GM12878 (cell line): ENCODE measurements around the gene CLIP1. TPM values are rescaled to one million over a fixed set of nuclear protein-coding genes. Genes with fewer than 3 reads are reported as not detected.

Source experiments
- CBX5 ChIP-seq: sonication (generic); IDR thresholded peaks from 2 replicates; pipeline ENCODE4 v1.6.1; 2016; ENCODE audit warnings: low read depth, moderate library complexity, mild to moderate bottlenecking, inconsistent platforms
- CEBPB ChIP-seq, 2 experiments: fragments of 150-350 bp in 1 of 2; IDR thresholded peaks; 2 replicates each; pipeline ENCODE4 v1.6.1; 2012 to 2014; ENCODE audit warnings: low read depth in 2 of 2, low read length in 2 of 2, borderline replicate concordance in 1 of 2, inconsistent platforms in 1 of 2
- CHD4 ChIP-seq: fragments of 200-600 bp; sonication (generic); IDR thresholded peaks from 2 replicates; pipeline ENCODE4 v1.6.1; 2016; ENCODE audit warnings: mild to moderate bottlenecking
- CREB1 ChIP-seq: IDR thresholded peaks from 2 replicates; pipeline ENCODE4 v1.6.1; 2012; ENCODE audit warnings: low read depth, mild to moderate bottlenecking, inconsistent platforms
- EED ChIP-seq: sonication (generic); IDR thresholded peaks from 2 replicates; pipeline ENCODE4 v1.6.1; 2016; ENCODE audit warnings: antibody characterized with exemption, low read depth
- FOXK2 ChIP-seq: fragments of 450-650 bp; IDR thresholded peaks from 2 replicates; pipeline ENCODE4 v1.6.1; 2017; ENCODE audit warnings: mild to moderate bottlenecking, moderate library complexity
- GABPA ChIP-seq: IDR thresholded peaks from 2 replicates; pipeline ENCODE4 v1.6.1; 2014; ENCODE audit warnings: antibody characterized with exemption, low read depth, mild to moderate bottlenecking, inconsistent platforms
- JUNB ChIP-seq: IDR thresholded peaks from 2 replicates; pipeline ENCODE4 v1.6.1; 2016; ENCODE audit warnings: antibody characterized with exemption, mild to moderate bottlenecking
- MTA3 ChIP-seq: IDR thresholded peaks from 2 replicates; pipeline ENCODE4 v1.6.1; 2012; ENCODE audit warnings: low read length, inconsistent platforms, borderline replicate concordance
- NFIC ChIP-seq: IDR thresholded peaks from 2 replicates; pipeline ENCODE4 v1.6.1; 2012; ENCODE audit warnings: low read depth, mild to moderate bottlenecking, inconsistent platforms, low read length, moderate library complexity
- NFYB ChIP-seq: IDR thresholded peaks from 2 replicates; pipeline ENCODE4 v1.6.1; 2011; ENCODE audit warnings: low read depth, mild to moderate bottlenecking, low read length, improper control_type of control experiment, moderate library complexity; ENCODE audit not compliant: insufficient read depth
- NR2C2 ChIP-seq: IDR thresholded peaks from 2 replicates; pipeline ENCODE4 v1.6.1; 2011; ENCODE audit warnings: borderline replicate concordance, low read depth; ENCODE audit not compliant: control insufficient read depth, insufficient read length
- POU2F2 ChIP-seq: IDR thresholded peaks from 3 replicates; pipeline ENCODE4 v1.6.1; 2011; ENCODE audit warnings: low read depth, mild to moderate bottlenecking, low read length, borderline replicate concordance
- RB1 ChIP-seq: fragments of 450-650 bp; formaldehyde crosslinking; IDR thresholded peaks from 2 replicates; pipeline ENCODE4 v1.6.1; 2017; ENCODE audit warnings: mild to moderate bottlenecking, borderline replicate concordance
- SIX5 ChIP-seq: IDR thresholded peaks from 2 replicates; pipeline ENCODE4 v1.6.1; 2011; ENCODE audit warnings: mild to moderate bottlenecking, low read depth, low read length, moderate library complexity; ENCODE audit not compliant: severe bottlenecking
- SMC3 ChIP-seq: IDR thresholded peaks from 2 replicates; pipeline ENCODE4 v1.6.1; 2011; ENCODE audit warnings: low read length, improper control_type of control experiment, borderline replicate concordance
- SREBF1 ChIP-seq: IDR thresholded peaks from 2 replicates; pipeline ENCODE4 v1.6.1; 2012; ENCODE audit warnings: mild to moderate bottlenecking, low read length
- SREBF2 ChIP-seq: IDR thresholded peaks from 2 replicates; pipeline ENCODE4 v1.6.1; 2012; ENCODE audit warnings: mild to moderate bottlenecking, low read length
- STAT3 ChIP-seq: IDR thresholded peaks from 2 replicates; pipeline ENCODE4 v1.6.1; 2011; ENCODE audit warnings: low read depth, low read length, improper control_type of control experiment
- TCF3 ChIP-seq: IDR thresholded peaks from 2 replicates; pipeline ENCODE4 v1.6.1; 2012; ENCODE audit warnings: low read depth, mild to moderate bottlenecking, low read length, borderline replicate concordance; ENCODE audit not compliant: insufficient read depth
- WRNIP1 ChIP-seq: IDR thresholded peaks from 2 replicates; pipeline ENCODE4 v1.6.1; 2011; ENCODE audit warnings: low read depth, low read length, improper control_type of control experiment, borderline replicate concordance
- ZBED1 ChIP-seq: IDR thresholded peaks from 2 replicates; pipeline ENCODE4 v1.6.1; 2016; ENCODE audit warnings: borderline replicate concordance
- ZNF217 ChIP-seq: fragments of 450-650 bp; IDR thresholded peaks from 2 replicates; pipeline ENCODE4 v1.6.1; 2017; ENCODE audit warnings: antibody characterized with exemption, mild to moderate bottlenecking
- polyA plus RNA-seq, 11 experiments: library from polyadenylated mRNA; depleted of rRNA in 4 of 11; unstranded in 6 of 11; stranded (reverse) in 5 of 11; fragments of >200 nt; fragmentation: Nextera tagmentation in 4 of 11; fragmentation: Illumina TruSeq in 1 of 11; extraction: Ambion mirVana in 4 of 11; extraction: Trizol in 1 of 11; gene quantifications; 1 replicate in 1 of 11; 2 replicates in 10 of 11; pipeline versions ENCODE4 v1.2.1 to v1.2.3, GENCODE V29; 2011 to 2016; ENCODE audit warnings: inconsistent platforms in 2 of 11, missing spikeins in 2 of 11, low read depth in 1 of 11
- total RNA-seq, 4 experiments: library from RNA; depleted of rRNA in 3 of 4; stranded (reverse); fragments of >200 nt in 3 of 4; fragmentation: Illumina TruSeq in 1 of 4; extraction: Trizol in 1 of 4; gene quantifications; 2 replicates each; pipeline versions ENCODE4 v1.2.1 to v1.2.3, GENCODE V29; 2013 to 2021
- TF ChIP-seq, protein P1 (sequence below): fragments of 450-650 bp; conservative IDR thresholded peaks from 2 replicates; pipeline ENCODE4 v1.6.1; 2017; ENCODE audit warnings: mild to moderate bottlenecking, moderate library complexity
- TF ChIP-seq, protein P2 (sequence below): fragments of 450-650 bp; IDR thresholded peaks from 2 replicates; pipeline ENCODE4 v1.6.1; 2016; ENCODE audit warnings: mild to moderate bottlenecking
- TF ChIP-seq, protein P3 (sequence below), 3 experiments: IDR thresholded peaks in 2 of 3; conservative IDR thresholded peaks in 1 of 3; 2 replicates each; pipeline ENCODE4 v1.5.1; 2011; ENCODE audit warnings: low read depth in 3 of 3, low read length in 3 of 3, mild to moderate bottlenecking in 3 of 3, control low read depth in 2 of 3, moderate library complexity in 2 of 3, inconsistent platforms in 1 of 3, mixed read lengths in 1 of 3; ENCODE audit not compliant: control insufficient read depth in 2 of 3, insufficient read depth in 1 of 3; ENCODE audit errors: extremely low read depth in 1 of 3
- TF ChIP-seq, protein P4 (sequence below): fragments of 450-650 bp; IDR thresholded peaks from 2 replicates; pipeline ENCODE4 v1.6.1; 2017; ENCODE audit warnings: mild to moderate bottlenecking

Gene CLIP1
- total and polyA plus RNA-seq, 10 of the 15 experiments (the other 5 are each of a cell fraction or from before 2014, with no cell fraction given): 6.0 to 45.4 (median 25.2) TPM

DNA sequence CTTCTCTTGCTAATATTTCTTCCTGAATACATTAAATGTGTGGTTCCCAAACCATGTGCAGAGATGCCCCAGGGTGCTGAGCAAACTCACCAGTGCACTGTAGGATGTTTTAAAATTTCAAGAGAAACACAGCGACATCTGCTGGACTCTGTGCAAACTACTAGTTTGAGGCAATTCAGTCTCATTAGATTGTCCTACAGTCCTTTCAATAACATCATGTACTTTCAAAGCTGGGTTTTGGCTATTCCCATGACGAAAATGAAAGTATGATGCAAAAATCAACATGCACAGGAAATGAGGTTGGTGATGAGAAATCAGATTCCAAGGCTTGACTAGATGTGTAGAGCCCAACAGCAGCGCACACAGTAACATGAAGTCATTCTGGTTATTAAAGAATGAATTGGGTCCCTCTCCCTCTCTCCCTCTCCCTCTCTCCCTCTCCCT lies 66.3 kb downstream of the CLIP1 start (continued):
- TF ChIP-seq SREBF1: no peak
- no peak for TF ChIP-seq FOXK2
- TF ChIP-seq JUNB: no peak
- no peak for TF ChIP-seq NFIC
- TF ChIP-seq MTA3: no peak
- TF ChIP-seq, protein P1, sequence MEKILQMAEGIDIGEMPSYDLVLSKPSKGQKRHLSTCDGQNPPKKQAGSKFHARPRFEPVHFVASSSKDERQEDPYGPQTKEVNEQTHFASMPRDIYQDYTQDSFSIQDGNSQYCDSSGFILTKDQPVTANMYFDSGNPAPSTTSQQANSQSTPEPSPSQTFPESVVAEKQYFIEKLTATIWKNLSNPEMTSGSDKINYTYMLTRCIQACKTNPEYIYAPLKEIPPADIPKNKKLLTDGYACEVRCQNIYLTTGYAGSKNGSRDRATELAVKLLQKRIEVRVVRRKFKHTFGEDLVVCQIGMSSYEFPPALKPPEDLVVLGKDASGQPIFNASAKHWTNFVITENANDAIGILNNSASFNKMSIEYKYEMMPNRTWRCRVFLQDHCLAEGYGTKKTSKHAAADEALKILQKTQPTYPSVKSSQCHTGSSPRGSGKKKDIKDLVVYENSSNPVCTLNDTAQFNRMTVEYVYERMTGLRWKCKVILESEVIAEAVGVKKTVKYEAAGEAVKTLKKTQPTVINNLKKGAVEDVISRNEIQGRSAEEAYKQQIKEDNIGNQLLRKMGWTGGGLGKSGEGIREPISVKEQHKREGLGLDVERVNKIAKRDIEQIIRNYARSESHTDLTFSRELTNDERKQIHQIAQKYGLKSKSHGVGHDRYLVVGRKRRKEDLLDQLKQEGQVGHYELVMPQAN: no peak
- TF ChIP-seq NR2C2: no peak
- no peak for TF ChIP-seq SIX5
- no peak for TF ChIP-seq TCF3
- TF ChIP-seq EED: no peak
- no peak for TF ChIP-seq CHD4
- peak; percentile 54; the same call in 1 of the 2 replicates for TF ChIP-seq SMC3
- no peak for TF ChIP-seq POU2F2
- no peak for TF ChIP-seq STAT3
- peak; percentile 38; the same call in 1 of the 2 replicates for TF ChIP-seq CREB1
- TF ChIP-seq, protein P2, sequence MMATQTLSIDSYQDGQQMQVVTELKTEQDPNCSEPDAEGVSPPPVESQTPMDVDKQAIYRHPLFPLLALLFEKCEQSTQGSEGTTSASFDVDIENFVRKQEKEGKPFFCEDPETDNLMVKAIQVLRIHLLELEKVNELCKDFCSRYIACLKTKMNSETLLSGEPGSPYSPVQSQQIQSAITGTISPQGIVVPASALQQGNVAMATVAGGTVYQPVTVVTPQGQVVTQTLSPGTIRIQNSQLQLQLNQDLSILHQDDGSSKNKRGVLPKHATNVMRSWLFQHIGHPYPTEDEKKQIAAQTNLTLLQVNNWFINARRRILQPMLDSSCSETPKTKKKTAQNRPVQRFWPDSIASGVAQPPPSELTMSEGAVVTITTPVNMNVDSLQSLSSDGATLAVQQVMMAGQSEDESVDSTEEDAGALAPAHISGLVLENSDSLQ: no peak
- no peak for TF ChIP-seq ZNF217
- no peak for TF ChIP-seq WRNIP1
- TF ChIP-seq, protein P3, sequence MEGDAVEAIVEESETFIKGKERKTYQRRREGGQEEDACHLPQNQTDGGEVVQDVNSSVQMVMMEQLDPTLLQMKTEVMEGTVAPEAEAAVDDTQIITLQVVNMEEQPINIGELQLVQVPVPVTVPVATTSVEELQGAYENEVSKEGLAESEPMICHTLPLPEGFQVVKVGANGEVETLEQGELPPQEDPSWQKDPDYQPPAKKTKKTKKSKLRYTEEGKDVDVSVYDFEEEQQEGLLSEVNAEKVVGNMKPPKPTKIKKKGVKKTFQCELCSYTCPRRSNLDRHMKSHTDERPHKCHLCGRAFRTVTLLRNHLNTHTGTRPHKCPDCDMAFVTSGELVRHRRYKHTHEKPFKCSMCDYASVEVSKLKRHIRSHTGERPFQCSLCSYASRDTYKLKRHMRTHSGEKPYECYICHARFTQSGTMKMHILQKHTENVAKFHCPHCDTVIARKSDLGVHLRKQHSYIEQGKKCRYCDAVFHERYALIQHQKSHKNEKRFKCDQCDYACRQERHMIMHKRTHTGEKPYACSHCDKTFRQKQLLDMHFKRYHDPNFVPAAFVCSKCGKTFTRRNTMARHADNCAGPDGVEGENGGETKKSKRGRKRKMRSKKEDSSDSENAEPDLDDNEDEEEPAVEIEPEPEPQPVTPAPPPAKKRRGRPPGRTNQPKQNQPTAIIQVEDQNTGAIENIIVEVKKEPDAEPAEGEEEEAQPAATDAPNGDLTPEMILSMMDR (IDR thresholded peaks at IDR 0.05 in 2 of 3, conservative IDR thresholded peaks at IDR 0.05 in 1 of 3; ENCODE audit: control insufficient read depth in 2 of 3, extremely low read depth in 1 of 3, insufficient read depth in 1 of 3, low read depth in 3 of 3, low read length in 3 of 3): peak; percentile 72 to 81 (median 74)
- no peak for TF ChIP-seq NFYB
- TF ChIP-seq CEBPB (IDR thresholded peaks at IDR 0.05; ENCODE audit: borderline replicate concordance in 1 of 2, low read depth in 2 of 2, low read length in 2 of 2): no peak
- TF ChIP-seq GABPA: no peak
- no peak for TF ChIP-seq CBX5
- TF ChIP-seq SREBF2: no peak
- TF ChIP-seq ZBED1: no peak
- TF ChIP-seq RB1: no peak
- TF ChIP-seq, protein P4, sequence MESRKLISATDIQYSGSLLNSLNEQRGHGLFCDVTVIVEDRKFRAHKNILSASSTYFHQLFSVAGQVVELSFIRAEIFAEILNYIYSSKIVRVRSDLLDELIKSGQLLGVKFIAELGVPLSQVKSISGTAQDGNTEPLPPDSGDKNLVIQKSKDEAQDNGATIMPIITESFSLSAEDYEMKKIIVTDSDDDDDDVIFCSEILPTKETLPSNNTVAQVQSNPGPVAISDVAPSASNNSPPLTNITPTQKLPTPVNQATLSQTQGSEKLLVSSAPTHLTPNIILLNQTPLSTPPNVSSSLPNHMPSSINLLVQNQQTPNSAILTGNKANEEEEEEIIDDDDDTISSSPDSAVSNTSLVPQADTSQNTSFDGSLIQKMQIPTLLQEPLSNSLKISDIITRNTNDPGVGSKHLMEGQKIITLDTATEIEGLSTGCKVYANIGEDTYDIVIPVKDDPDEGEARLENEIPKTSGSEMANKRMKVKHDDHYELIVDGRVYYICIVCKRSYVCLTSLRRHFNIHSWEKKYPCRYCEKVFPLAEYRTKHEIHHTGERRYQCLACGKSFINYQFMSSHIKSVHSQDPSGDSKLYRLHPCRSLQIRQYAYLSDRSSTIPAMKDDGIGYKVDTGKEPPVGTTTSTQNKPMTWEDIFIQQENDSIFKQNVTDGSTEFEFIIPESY: no peak
